IgD-negative memory B cell (primary cell): ENCODE results near the gene MACROD2. TPM values are rescaled to one million over a fixed set of nuclear protein-coding genes. Genes with fewer than 3 reads are reported as not detected.
A peak's percentile ranks its signal among the peaks of the same experiment; 100 is the strongest.

Experiments
- H3K27ac Mint-ChIP-seq, 3 donors: one replicate each; pipeline ENCODE4 v1.8.0; 2020 to 2022; ENCODE audit warnings: mild to moderate bottlenecking in 3 of 3, mixed read lengths in 3 of 3, moderate library complexity in 1 of 3
- H3K27me3 Mint-ChIP-seq: one replicate; pipeline ENCODE4 v1.8.0; 2021; ENCODE audit warnings: mixed read lengths
- H3K36me3 Mint-ChIP-seq: one replicate; pipeline ENCODE4 v1.8.0; 2020; ENCODE audit warnings: mild to moderate bottlenecking, mixed read lengths
- H3K4me1 Mint-ChIP-seq, 3 donors: one replicate each; pipeline ENCODE4 v1.8.0; 2020 to 2022; ENCODE audit warnings: mixed read lengths in 3 of 3, mild to moderate bottlenecking in 1 of 3
- H3K4me3 Mint-ChIP-seq, 4 donors: one replicate each; pipeline ENCODE4 v1.8.0; 2020 to 2022; ENCODE audit warnings: mild to moderate bottlenecking in 4 of 4, mixed read lengths in 4 of 4, moderate library complexity in 3 of 4
- H3K9me3 Mint-ChIP-seq, 3 donors: one replicate each; pipeline ENCODE4 v1.8.0; 2020 to 2021; ENCODE audit warnings: mixed read lengths in 3 of 3, mild to moderate bottlenecking in 1 of 3
- polyA plus RNA-seq: library from polyadenylated mRNA; unstranded; fragments of 300-500 nt; fragmentation: Illumina TruSeq; gene quantifications from one replicate; pipeline ENCODE4 v1.2.3, GENCODE V29; 2021

Gene MACROD2
- polyA plus RNA-seq, 1 donor from 2014 or later = 1.3 TPM

GRCh38 chr20:15618912-15619311 lies 1623.6 kb downstream of the MACROD2 start:
- Mint-ChIP-seq H3K9me3 (peaks cover 0 to 2% (median 0%) of the 10 kb centered on the region in 3 donors), H3K4me3 (no peak overlapping the region), H3K36me3 (no peaks in the 10 kb centered on the region), H3K4me1 (no peaks in the 10 kb centered on the region), H3K27me3 (peaks cover 1% of the 10 kb centered on the region), H3K27ac (no peak overlapping the region)

- H3K27ac Mint-ChIP-seq = no peak overlapping the region
- H3K27me3 Mint-ChIP-seq = peaks cover 1% of the 10 kb centered on the region
- peaks cover 3% of the 10 kb centered on the region for H3K36me3 Mint-ChIP-seq
- no peak overlapping the region for H3K4me3 Mint-ChIP-seq
- no peaks in the 10 kb centered on the region for H3K4me1 Mint-ChIP-seq
- H3K9me3 Mint-ChIP-seq = peaks cover 0 to 2% (median 0%) of the 10 kb centered on the region in 3 donors
Measured at GRCh38 chr20:15619341-15619740, 1624.0 kb downstream of the MACROD2 start.

- Mint-ChIP-seq H3K27me3 (peaks cover 1% of the 10 kb centered on the region), H3K4me1 (no peaks in the 10 kb centered on the region), H3K4me3 (no peak overlapping the region), H3K9me3 (peaks cover 0 to 2% (median 0%) of the 10 kb centered on the region in 3 donors), H3K36me3 (peaks cover 3% of the 10 kb centered on the region), H3K27ac (peak overlapping the region in 1 of 3 donors; percentile 3)
Measured at GRCh38 chr20:15619816-15620215, 1624.5 kb downstream of the MACROD2 start.

- Mint-ChIP-seq H3K9me3 (peaks cover 0 to 4% (median 2%) of the 10 kb centered on the region in 3 donors), H3K27ac (no peak overlapping the region), H3K4me1 (no peaks in the 10 kb centered on the region), H3K27me3 (peaks cover 1% of the 10 kb centered on the region), H3K36me3 (peaks cover 3% of the 10 kb centered on the region), H3K4me3 (no peak overlapping the region)
Measured at GRCh38 chr20:15622368-15622767, 1627.1 kb downstream of the MACROD2 start.

- no peak overlapping the region for H3K27ac Mint-ChIP-seq
- H3K4me1 Mint-ChIP-seq = no peaks in the 10 kb centered on the region
- H3K36me3 Mint-ChIP-seq = peaks cover 3% of the 10 kb centered on the region
- peaks cover 1% of the 10 kb centered on the region for H3K27me3 Mint-ChIP-seq
- no peak overlapping the region for H3K4me3 Mint-ChIP-seq
- H3K9me3 Mint-ChIP-seq = peaks cover 0 to 5% (median 2%) of the 10 kb centered on the region in 3 donors
Measured at GRCh38 chr20:15623215-15623614, 1627.9 kb downstream of the MACROD2 start.

GRCh38 chr20:15625981-15626380 lies 1630.7 kb downstream of the MACROD2 start:
- Mint-ChIP-seq H3K9me3 (peaks cover 0 to 5% (median 0%) of the 10 kb centered on the region in 3 donors), H3K36me3 (peaks cover 3% of the 10 kb centered on the region), H3K27ac (no peak overlapping the region), H3K27me3 (no peaks in the 10 kb centered on the region), H3K4me1 (no peaks in the 10 kb centered on the region), H3K4me3 (no peak overlapping the region)

- no peaks in the 10 kb centered on the region for H3K4me1 Mint-ChIP-seq
- no peak overlapping the region for H3K4me3 Mint-ChIP-seq
- H3K36me3 Mint-ChIP-seq = peaks cover 3% of the 10 kb centered on the region
- H3K27ac Mint-ChIP-seq = peak overlapping the region in 1 of 3 donors; percentile 33
- H3K27me3 Mint-ChIP-seq = no peaks in the 10 kb centered on the region
- peaks cover 0 to 5% (median 0%) of the 10 kb centered on the region in 3 donors for H3K9me3 Mint-ChIP-seq
Measured at GRCh38 chr20:15627089-15627488, 1631.8 kb downstream of the MACROD2 start.

GRCh38 chr20:15627501-15627903 lies 1632.2 kb downstream of the MACROD2 start:
- no peak overlapping the region for H3K27ac Mint-ChIP-seq
- no peak overlapping the region for H3K4me3 Mint-ChIP-seq
- H3K4me1 Mint-ChIP-seq = no peaks in the 10 kb centered on the region
- peaks cover 3% of the 10 kb centered on the region for H3K36me3 Mint-ChIP-seq
- H3K9me3 Mint-ChIP-seq = peaks cover 0 to 5% (median 0%) of the 10 kb centered on the region in 3 donors
- no peaks in the 10 kb centered on the region for H3K27me3 Mint-ChIP-seq

GRCh38 chr20:15628851-15629353 lies 1633.6 kb downstream of the MACROD2 start:
- Mint-ChIP-seq H3K36me3 (peaks cover 3% of the 10 kb centered on the region), H3K27ac (no peak overlapping the region), H3K4me1 (no peaks in the 10 kb centered on the region), H3K9me3 (peaks cover 0 to 5% (median 0%) of the 10 kb centered on the region in 3 donors), H3K4me3 (no peak overlapping the region), H3K27me3 (no peaks in the 10 kb centered on the region)

- Mint-ChIP-seq H3K27ac (no peak overlapping the region), H3K9me3 (peaks cover 0 to 5% (median 0%) of the 10 kb centered on the region in 3 donors), H3K4me3 (no peak overlapping the region), H3K36me3 (no peaks in the 10 kb centered on the region), H3K27me3 (peaks cover 2% of the 10 kb centered on the region), H3K4me1 (no peaks in the 10 kb centered on the region)
Measured at GRCh38 chr20:15630360-15630759, 1635.0 kb downstream of the MACROD2 start.

- Mint-ChIP-seq H3K36me3 (no peaks in the 10 kb centered on the region), H3K9me3 (no peaks in the 10 kb centered on the region), H3K4me1 (no peaks in the 10 kb centered on the region), H3K4me3 (no peak overlapping the region), H3K27me3 (peaks cover 6% of the 10 kb centered on the region), H3K27ac (peak overlapping the region in 1 of 3 donors; percentile 68)
Measured at GRCh38 chr20:15632680-15633079, 1637.4 kb downstream of the MACROD2 start.

- Mint-ChIP-seq H3K36me3 (no peaks in the 10 kb centered on the region), H3K4me3 (no peak overlapping the region)
Measured at GRCh38 chr20:15634102-15634501, 1638.8 kb downstream of the MACROD2 start.

GRCh38 chr20:15637546-15637945 lies 1642.2 kb downstream of the MACROD2 start:
- H3K36me3 Mint-ChIP-seq = no peaks in the 10 kb centered on the region
- no peaks in the 10 kb centered on the region for H3K9me3 Mint-ChIP-seq
- no peak overlapping the region for H3K27ac Mint-ChIP-seq
- peaks cover 6% of the 10 kb centered on the region for H3K27me3 Mint-ChIP-seq
- no peak overlapping the region for H3K4me3 Mint-ChIP-seq
- no peaks in the 10 kb centered on the region for H3K4me1 Mint-ChIP-seq

More at GRCh38 chr20:15634102-15634501, 1638.8 kb downstream of the MACROD2 start:
- H3K27me3 Mint-ChIP-seq = peaks cover 6% of the 10 kb centered on the region
- H3K4me1 Mint-ChIP-seq = no peaks in the 10 kb centered on the region
- H3K27ac Mint-ChIP-seq = no peak overlapping the region
- H3K9me3 Mint-ChIP-seq = no peaks in the 10 kb centered on the region

- no peak overlapping the region for H3K27ac Mint-ChIP-seq
- no peak overlapping the region for H3K4me3 Mint-ChIP-seq
- H3K36me3 Mint-ChIP-seq = no peaks in the 10 kb centered on the region
- H3K4me1 Mint-ChIP-seq = no peaks in the 10 kb centered on the region
- no peaks in the 10 kb centered on the region for H3K9me3 Mint-ChIP-seq
- H3K27me3 Mint-ChIP-seq = peaks cover 6% of the 10 kb centered on the region
Measured at GRCh38 chr20:15637950-15638754, 1642.8 kb downstream of the MACROD2 start.

- Mint-ChIP-seq H3K4me1 (no peaks in the 10 kb centered on the region), H3K36me3 (no peaks in the 10 kb centered on the region), H3K27ac (no peak overlapping the region), H3K4me3 (no peak overlapping the region), H3K9me3 (no peaks in the 10 kb centered on the region), H3K27me3 (peaks cover 6% of the 10 kb centered on the region)
Measured at GRCh38 chr20:15638816-15639215, 1643.5 kb downstream of the MACROD2 start.

- Mint-ChIP-seq H3K36me3 (no peaks in the 10 kb centered on the region), H3K4me3 (no peak overlapping the region), H3K27me3 (peaks cover 5% of the 10 kb centered on the region), H3K27ac (no peak overlapping the region), H3K4me1 (no peaks in the 10 kb centered on the region), H3K9me3 (no peaks in the 10 kb centered on the region)
Measured at GRCh38 chr20:15639839-15640238, 1644.5 kb downstream of the MACROD2 start.
